CD4-positive, alpha-beta T cell treated with Interleukin-4 for 1 hour (primary cell): ENCODE data around the gene CRB2.

Experiments
- DNase-seq, 2 donors: peaks; one replicate each; pipeline ENCODE4 v3.0.0-alpha.2; 2020 to 2022

The CRB2 gene

DNA sequence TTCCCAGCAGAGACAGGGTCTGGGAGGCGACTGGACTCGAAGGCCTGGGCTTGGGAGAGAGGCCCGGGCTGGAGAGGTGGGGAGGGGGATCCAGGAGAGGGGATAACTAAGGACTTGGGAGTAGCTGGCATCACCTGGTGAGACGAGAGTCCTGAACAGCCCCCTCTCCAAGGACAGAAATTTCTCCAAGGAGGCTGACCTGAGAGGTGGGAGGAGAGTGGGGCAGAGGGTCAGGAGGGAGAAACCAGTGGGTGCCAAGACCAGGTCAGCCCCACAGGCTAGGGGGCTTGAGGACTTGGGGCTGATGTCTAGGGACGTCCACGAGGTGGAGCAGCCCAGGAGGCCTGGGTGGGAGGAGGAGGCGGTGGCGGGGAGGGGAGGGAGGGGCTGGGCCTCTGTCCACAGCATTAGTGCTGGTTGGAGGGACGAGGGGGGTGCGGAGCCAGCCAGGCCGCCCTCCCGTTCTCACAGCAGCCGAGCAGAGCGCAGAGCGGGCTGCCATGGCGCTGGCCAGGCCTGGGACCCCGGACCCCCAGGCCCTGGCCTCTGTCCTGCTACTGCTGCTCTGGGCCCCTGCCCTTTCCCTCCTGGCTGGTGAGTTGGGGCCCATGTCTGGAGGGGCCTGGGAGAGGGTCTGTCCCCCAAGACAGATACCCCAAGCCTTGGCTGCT, at the start of gene CRB2:
CRB2 (plus strand) TSS at position 437 of the 671 bp plus-strand sequence; CDS start at position 501, 64 bp downstream.
- DNase-seq: no peak

DNA sequence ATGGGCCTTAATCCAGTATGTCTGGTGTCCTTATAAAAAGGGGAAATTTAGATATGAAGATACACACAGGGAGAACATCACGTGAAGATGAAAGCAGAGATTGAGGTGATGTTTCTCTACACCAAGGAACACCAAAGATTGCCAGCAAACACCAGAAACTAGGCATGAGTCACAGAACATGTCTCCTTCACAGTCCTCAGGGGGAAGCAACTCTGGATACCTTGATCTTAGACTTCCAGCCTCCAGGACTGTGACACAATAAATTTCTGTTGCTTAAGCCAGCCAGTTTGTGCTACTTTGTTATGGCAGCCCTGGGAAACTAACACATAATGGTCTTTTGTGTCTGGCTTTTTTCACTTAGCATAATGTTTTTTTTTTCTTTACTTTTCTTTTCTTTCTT, 46.4 kb upstream of the CRB2 start:
- no peak for DNase-seq

DNA sequence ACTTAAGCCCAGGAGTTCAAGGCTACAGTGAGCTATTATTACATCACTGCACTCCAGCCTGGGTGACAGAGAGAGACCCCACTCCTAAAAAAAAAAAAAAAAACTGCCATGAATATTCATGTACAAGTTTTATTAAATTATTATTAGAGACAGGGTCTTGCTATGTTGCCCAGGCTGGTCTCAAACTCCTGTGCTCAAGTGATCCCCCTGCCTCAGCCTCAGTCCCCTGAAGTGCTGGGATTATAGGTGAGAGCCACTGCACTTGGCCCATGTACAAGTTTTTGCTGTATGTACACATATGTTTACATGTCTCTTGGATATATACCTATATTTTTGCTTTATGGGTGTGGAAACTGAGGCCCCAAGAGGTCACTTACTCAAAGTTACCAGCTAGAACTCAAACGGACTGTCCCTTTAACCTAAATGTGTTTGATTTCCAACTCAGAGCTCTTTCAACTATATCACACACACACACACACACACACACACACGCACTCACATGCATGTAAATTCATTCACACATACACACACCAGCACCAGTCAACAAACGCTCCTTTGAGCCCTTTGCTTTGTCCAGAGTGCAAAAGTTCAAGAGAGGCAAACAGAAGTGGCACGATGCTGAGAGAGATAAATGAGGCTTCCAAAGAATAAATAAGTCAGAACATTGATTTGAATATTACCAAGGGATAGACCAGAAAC, 45.3 kb upstream of the CRB2 start:
- DNase-seq: no peak

DNA sequence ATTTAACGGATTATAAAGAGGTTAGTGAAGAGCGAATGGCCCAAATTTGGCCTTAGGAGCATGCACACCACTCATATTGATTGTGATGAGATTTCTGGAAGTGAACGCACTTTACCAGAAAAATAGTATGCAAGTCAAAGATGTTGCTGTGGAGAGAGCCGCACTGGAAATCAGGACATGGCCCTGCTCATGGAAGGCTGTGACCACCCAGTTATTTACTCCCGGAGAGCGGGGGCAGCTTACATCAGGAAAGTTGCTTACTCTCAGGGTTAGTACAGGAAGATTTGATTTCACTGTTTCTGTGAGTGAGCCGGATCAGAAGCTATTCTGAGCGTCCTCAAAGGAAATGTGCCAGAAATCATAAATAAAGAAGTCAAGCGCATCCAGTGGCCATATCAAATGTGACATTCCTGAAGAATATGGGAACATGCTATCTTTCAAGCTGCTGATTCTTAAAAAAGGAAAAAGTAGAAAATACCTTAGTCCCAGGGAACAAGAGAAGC, 44.7 kb upstream of the CRB2 start:
- DNase-seq: no peak

DNA sequence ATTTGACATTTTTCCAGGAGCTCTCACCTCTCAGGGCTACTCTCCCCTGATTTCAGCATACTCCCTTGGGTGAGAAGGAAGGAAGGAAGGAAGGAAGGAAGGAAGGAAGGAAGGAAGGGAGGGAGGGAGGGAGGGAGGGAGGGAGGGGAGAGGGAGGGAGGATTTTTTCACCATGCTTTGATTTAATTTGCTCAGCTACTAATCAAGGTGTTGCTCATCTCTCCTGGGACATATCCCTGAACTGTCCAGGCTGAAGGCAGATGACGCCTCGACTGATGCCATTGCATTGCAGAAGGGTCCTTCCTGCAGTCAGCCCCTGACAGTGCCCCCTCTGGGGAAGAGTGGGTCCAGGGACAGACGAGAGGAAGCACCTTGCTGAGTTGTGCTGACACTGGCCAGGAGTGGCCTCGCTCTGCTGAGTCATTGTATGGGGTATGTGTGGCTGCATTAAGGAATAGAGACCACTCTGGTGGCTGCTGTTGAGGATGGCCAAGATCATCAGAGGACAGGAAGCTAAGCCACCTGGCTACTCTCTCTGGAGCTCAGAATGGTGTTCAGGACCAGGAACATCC, 43.6 kb upstream of the CRB2 start:
- no peak for DNase-seq

DNA sequence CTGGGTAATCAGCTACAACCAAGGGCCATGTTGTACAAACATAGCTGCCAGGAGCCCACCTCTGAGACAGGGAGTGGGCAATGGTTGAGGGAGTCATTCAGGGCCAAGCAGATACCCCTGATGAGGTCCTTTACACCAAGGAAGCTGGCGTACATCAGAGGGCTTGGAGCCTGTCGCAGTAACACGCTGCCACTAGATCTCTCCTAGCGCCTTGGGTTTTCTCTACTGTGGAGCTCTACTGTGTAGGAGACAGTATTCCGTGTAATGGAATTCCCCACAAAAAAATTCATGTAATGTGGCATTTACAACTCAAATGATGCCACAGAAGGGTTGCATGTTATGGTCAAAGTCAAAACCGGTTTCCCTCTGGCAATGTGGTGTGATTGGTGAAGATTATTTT, 41.4 kb upstream of the CRB2 start:
- DNase-seq: no peak

DNA sequence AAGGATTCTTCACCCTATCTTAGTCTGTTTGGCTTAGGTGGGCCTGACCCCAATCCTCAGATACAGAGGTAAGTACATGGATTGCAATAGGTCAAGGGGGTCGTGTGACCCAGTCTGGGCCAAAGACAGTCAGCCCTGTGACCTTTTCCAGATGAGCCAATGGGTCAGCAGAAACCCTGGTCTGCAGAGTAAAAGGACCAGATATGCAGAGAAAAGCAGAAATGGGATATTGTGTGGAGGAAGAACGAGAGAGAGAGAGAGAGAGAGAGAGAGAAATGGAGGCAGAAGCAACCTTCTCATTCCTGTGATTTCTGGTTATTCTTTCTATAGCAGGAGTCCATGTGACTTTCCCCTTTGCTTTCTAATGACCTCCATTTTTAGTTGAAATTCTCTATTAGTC, 40.4 kb upstream of the CRB2 start:
- no peak for DNase-seq

DNA sequence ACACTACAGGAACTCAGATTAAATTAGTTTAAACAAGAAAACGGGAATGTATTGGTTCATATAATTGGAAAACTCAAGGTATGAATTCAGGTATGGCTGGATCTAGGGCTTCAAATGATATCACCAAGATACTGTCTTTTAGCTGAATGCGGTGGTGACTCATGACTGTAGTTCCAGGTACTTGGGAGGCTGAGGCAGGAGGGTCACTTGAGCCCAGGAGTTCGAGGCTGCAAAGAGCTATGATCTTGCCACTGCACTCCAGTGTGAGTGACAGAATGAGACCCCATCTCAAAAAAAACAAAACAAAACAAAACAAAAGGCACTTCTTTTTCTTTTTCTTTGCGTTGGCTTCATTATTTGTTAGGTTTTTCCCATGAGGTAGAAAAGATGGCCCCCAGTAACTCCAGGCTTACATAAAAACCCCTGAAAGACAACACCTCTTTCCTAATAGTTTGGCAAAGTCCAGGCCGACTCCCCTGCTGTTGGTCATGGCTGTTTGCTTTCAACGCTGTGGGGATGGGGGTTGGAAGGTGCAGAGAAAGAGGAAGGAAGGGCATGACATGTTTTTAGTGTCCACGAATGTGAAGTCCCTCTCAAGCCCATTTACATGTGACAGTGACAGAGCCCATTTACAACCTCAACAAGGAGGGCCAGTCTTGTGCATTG, 39.8 kb upstream of the CRB2 start:
- no peak for DNase-seq

DNA sequence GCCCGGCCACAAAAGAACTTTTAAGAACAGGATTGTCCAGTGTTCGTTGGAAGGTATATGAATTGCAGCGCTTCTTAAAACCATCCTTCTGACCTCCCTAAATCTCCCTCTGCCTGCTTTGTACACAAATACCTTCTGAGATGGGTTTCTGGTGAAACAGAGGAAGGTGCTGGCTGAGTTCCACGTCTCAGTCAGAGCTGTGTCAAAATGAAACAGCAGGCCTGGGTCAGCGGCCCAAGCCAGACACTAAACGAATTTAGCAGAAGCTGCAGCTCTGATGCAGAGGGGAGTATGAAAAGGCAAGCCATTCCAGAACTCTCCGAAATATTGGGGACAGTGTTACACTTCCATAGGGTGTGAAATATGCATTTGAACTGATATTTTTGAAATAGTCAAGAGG, 37.8 kb upstream of the CRB2 start:
- no peak for DNase-seq

DNA sequence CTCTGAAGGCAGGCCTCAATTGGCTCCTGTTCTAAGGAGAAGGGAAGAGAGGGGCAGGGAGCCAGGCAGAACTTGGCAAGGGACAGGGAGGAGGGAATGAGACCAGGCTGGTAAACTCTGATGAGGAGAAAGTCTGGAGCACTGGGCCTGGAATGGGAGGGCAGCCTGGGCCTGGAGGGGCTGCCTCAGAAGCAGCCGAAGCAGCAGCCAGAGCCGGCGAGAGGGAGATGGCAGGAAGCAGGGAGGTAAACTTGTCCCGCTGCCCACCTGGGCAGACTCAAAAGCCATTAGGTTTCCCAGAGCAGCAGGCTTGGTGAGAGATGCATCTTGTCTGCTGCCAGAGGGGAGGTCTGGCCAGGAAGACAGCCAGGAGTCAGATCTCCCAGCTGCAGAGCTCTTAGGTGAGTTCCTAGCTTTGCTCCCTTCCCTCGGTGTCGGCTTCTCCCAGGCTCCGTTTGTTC, 37.0 kb upstream of the CRB2 start:
- no peak for DNase-seq

DNA sequence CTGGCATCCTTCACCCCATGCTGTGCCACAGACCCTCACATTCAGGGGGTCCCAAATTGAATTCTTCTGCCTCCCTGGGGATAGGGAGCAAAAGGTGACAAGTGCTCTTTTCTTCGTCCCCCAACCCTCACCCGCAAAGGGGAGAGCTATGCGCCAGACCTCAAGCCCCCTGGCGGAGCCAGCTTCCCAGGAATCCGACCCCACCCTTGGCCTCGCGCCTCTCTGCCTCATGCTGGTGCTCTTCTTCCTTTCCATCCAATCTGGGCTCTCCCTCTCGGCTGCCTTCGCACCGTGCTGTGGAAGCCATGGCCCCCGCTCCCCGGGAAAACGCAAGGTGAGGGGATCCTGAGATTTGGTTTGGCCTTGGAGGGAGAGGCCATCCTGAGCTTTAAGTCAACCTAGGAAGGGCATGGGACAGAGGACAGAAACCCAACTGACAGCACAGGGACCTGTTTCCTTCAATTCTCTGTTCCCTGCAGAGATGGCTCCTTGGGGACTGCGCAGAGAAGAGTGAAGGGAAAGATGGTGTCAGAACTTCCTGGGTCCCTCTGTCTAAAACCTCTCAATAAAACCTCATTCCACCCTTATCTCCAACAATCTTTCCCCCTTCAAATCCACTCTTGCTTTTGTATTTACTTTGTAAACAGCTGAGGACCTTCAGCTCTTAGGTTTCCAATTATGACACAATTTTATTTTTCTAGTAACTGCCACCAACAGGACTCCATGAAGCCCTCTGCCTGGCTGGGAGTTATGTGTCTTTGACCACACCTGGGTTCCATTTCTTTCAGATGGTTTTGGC, 36.3 kb upstream of the CRB2 start:
- no peak for DNase-seq

DNA sequence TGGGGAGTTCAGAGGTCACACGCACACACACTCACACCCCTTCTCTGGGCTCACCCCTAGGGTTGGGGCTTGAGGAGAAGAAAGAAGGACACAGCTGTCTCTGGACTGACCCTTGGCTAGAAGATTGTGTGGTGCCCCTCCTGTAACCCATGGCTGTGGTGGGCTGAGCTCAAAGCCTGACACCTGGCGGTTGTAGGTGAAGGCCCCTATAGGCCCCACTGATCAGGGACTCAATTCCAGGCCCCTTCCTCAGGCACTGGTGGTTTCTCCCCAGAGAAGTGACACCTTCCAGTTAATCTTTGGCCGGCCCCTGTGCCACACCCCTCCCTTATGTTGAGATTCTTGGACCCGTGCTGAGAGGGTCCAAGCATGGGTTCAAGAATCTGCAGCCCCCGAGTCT, 35.2 kb upstream of the CRB2 start:
- DNase-seq: no peak

DNA sequence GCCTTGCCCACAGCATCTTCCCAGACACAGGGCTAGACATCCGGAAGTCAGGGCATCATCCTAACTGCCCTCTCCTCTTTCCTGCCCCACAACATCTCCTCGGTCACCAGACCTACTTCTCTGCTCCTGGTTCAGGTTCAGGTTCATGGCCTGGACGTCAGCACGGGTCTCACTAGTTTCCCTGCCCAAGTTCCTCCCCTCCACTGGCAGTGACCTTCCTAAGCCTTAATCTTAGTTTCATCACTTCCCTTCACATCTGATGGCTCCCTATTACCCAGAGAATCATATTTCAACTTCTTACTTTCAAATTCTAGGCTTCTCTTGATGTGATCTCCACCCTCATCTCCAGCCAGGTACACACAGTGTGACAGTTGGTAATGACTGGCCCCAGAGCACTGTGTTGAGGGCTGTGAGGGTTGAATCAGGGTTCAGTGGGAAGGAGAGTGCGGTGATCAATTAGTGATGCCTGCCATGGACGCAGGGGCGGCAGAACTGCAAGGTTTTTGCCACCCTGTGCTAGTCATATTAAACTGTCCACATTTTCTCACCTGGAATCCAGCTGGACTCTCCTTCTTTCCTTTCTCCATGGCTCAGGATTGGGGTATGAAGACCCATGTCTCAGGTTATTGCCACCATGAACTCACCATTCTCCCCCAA, 34.3 kb upstream of the CRB2 start:
- DNase-seq: no peak

DNA sequence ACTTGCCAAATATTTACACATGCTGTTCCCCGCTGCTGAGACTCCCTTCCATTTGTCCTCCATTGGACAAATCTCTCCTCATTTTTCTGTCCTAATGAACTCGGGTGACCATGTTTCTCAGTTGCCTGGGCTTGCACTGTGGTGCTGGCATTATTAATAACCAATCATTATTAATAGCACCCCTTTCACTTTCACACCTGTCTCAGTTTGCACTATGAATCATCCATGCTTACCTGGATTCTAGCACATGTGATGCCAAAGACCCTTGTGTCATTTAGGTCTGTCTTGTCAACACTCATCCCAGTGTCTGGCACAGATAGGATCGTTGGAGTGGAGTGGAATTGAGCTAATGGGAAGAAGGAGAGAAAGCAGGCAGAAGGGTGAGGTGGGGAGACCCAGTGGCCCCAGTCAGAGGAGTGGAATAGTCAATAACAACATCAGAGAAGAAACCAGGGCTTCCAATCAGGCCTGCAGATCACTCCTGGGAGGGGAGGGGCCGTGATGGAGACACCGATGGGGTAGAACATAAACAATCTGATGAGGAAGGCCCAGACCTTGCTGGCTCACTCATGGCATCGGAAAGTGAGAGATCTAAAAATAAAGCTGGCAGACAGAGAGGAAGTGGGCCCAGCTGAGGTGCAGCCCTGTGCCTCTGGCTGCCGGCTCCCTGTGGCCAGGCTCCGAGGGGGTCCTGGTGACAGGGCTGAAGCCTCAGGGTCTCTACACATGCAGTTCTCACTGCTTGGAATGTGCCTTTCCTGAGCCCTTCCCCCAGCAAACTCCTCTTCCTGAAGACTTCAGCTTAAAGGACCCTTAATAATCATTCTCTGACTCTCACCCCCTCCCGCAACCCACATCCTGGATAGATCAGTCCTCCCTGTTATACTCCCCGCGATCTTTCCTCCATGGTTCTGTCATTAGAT, 33.5 kb upstream of the CRB2 start:
- DNase-seq: peak; percentile 65 to 73

DNA sequence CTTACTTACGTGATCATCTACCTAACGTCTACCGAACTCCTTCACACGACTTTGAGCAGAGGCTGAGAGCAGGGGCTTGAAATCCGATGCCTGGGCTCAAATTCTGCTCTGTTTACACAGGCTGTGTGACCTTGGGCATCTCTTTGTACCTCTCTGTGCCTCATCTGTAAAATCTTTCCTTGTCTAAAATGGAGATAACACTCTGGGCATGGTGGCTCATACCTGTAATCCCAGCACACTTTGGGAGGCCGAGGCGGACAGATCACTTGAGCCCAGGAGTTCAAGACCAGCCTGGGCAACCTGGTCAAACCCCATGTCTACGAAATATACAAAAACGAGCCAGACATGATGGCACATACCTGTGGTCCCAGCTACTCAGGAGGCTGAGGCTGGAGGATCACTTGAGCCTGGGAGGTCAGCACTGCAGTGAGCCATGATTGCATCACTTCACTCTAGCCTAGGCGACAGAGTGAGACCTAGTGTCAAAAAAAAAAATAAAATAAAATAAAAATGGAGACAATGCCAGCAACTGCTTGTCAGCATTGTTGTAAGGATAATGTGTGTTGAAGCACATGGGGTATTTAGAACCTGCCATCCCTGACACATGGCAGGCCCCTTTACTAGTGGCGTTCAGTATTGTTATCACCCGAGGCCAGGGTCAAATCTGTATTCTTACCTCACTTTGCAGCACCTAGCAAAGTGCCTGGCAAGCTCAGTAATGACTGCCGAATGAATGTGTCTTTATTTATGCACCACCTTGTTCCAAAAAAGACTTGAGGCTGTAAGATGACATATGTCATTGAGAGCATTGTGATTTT, 32.6 kb upstream of the CRB2 start:
- no peak for DNase-seq

DNA sequence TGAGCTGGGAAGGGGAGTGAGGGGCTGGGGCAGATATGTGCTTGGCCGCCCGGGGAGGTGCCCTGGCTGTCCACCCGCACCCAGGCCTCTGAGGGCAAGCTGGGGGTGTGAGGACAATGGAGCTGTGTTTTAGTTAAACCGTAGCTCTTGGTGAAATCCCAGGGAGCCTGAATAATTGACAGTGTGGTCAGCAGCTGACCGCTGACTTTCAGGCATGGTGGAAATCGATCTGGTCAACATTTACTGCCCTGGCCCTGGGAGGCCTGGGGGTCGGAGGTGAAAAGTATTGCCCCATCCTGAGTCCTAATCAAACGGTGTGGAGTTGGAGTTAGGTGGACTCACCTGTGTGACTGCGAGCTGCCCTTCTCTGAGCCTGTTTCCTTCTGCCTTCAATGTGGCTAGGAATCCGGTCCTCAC, 31.2 kb upstream of the CRB2 start:
- DNase-seq: no peak

DNA sequence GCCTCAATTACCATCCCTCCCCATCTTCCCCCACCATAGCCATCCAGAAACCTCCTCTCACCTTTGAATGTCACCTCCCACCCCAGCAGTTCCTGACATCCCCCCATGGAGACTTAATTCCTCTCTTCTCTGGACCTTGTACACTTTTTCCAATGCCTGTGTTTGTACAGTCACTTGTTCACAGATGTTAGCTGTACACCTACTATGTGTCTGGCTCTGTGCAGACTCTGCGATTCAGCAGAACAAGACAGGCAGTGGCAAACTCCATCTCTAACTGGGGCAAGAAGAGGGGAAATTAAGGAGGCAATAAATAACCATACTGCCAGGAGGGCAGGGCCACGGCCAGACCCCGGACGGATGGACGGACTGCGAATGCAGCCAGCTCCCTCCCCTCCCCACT, 29.8 kb upstream of the CRB2 start:
- no peak for DNase-seq

DNA sequence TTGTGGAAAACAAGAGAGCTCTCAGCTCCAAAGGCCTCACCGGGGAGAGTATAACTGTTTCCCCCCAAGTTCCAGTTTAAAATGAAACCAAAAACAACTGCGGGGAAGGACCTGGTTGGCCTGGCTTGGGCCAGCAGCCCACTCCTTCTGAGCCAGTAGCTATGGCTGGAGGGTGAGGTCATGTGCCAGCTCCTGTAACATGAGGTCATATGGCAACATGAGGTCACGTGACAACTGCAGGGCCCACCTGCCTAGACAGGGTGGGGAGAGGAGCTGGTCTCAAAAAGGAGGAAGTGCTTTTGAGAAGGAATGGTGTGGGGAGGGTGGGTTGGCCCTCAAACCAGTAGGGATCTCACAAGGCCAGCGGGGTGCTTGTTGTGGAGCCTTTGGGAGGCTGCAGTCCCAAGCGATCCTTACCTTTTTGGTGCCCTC, 29.3 kb upstream of the CRB2 start:
- peak; percentile 3 to 80 for DNase-seq

DNA sequence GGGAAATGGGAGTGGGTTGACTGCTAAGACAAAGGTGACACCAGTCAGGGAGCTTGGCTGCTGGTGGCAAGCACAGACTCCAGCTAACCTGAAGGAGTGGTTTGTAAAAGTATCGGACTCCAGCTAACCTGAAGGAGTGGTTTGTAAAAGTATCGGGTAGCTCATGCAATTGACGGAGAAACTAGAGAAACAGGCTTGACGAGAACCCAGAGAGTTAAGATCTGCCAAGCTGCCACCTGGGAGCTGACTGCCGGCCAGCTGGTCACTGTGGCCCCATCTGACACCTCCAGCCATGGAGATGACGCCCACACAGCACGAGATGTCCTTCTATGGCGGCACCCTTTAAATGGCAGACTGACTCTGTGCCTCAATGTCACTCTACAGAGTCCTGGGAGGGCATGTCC, 28.3 kb upstream of the CRB2 start:
- no peak for DNase-seq
